NCI-H1048 (cell line): Measurements from ENCODE around the gene AGRP.
"Not testable (repeated sequence)": the region's sequence is repeated elsewhere in the genome, so short reads cannot be mapped to it uniquely, and the experiment has no call there.

ENCODE experiments used
- DNase-seq: peaks from one replicate; lab custom pipeline; 2025; lab: John Stamatoyannopoulos, UW

Gene AGRP

GRCh38 chr16:67483150-67483549 lies at the start of gene AGRP:
AGRP (minus strand) TSS chr16:67483547; CDS start chr16:67483398, 149 bp downstream.
- DNase-seq, result no peak

- no peak for DNase-seq
These were observed 47.9 kb upstream of the AGRP start for GRCh38 chr16:67531247-67531646.

GRCh38 chr16:67530013-67530939 lies 46.9 kb upstream of the AGRP start:
- no peak for DNase-seq

- DNase-seq, result no peak
These were observed 46.2 kb upstream of the AGRP start for GRCh38 chr16:67529582-67530012.

GRCh38 chr16:67528870-67529581 lies 45.7 kb upstream of the AGRP start:
- DNase-seq, result no peak

GRCh38 chr16:67528222-67528869 lies 45.0 kb upstream of the AGRP start, which contains the start of gene RIPOR1:
RIPOR1 (plus strand) TSS chr16:67528829; CDS start chr16:67538447, 9,618 bp downstream.
- DNase-seq, result no peak

- no peak for DNase-seq
These were observed 42.9 kb upstream of the AGRP start for GRCh38 chr16:67526149-67526791.

- DNase-seq, result no peak
These were observed 42.0 kb upstream of the AGRP start for GRCh38 chr16:67525176-67525860.

- peak; percentile 58 for DNase-seq
These were observed 37.9 kb upstream of the AGRP start for GRCh38 chr16:67521095-67521804.

- no peak for DNase-seq
These were observed 35.9 kb upstream of the AGRP start for GRCh38 chr16:67519242-67519641.

- DNase-seq, result no peak
These were observed 35.3 kb upstream of the AGRP start for GRCh38 chr16:67518676-67519075.

GRCh38 chr16:67517661-67518423 lies 34.5 kb upstream of the AGRP start:
- no peak for DNase-seq

GRCh38 chr16:67517155-67517445 lies 33.8 kb upstream of the AGRP start:
- no peak for DNase-seq

GRCh38 chr16:67516296-67517154 lies 33.2 kb upstream of the AGRP start:
- no peak for DNase-seq

GRCh38 chr16:67514382-67514828 lies 31.1 kb upstream of the AGRP start:
- peak; percentile 50 for DNase-seq

- not testable (repeated sequence) for DNase-seq
These were observed 30.5 kb upstream of the AGRP start for GRCh38 chr16:67513892-67514291.

- DNase-seq, result no peak
These were observed 25.7 kb upstream of the AGRP start for GRCh38 chr16:67509016-67509415.

GRCh38 chr16:67506468-67506867 lies 23.1 kb upstream of the AGRP start:
- DNase-seq, result no peak
